NCI-H2029 (cell line): ENCODE measurements around the gene CENPP.

ENCODE experiments used
- DNase-seq: peaks from one replicate; lab custom pipeline; 2025; lab: John Stamatoyannopoulos, UW

CENPP gene

GRCh38 chr9:92598382-92598781, 272.6 kb downstream of the CENPP start:
- no peak for DNase-seq

- DNase-seq: no peak
These were observed 274.2 kb downstream of the CENPP start for GRCh38 chr9:92599938-92600461.

GRCh38 chr9:92600462-92601261, 274.9 kb downstream of the CENPP start:
- no peak for DNase-seq

- DNase-seq: no peak
These were observed 275.7 kb downstream of the CENPP start for GRCh38 chr9:92601451-92601850.

GRCh38 chr9:92602413-92602812, 276.7 kb downstream of the CENPP start:
- DNase-seq: no peak

GRCh38 chr9:92603100-92603499, 277.3 kb downstream of the CENPP start:
- DNase-seq: no peak

GRCh38 chr9:92603990-92604389, 278.2 kb downstream of the CENPP start:
- no peak for DNase-seq

- no peak for DNase-seq
These were observed 279.5 kb downstream of the CENPP start for GRCh38 chr9:92605224-92605623.

GRCh38 chr9:92607088-92607487, 281.3 kb downstream of the CENPP start:
- DNase-seq: peak; percentile 33

- DNase-seq: peak; percentile 89
These were observed 282.0 kb downstream of the CENPP start for GRCh38 chr9:92607773-92608172.

- DNase-seq: no peak
These were observed 282.6 kb downstream of the CENPP start for GRCh38 chr9:92608241-92608908.

- DNase-seq: peak; percentile 86
These were observed 283.2 kb downstream of the CENPP start for GRCh38 chr9:92608909-92609445.

- DNase-seq: no peak
These were observed 285.0 kb downstream of the CENPP start for GRCh38 chr9:92610470-92611420.

GRCh38 chr9:92611621-92612285, 286.0 kb downstream of the CENPP start:
- peak; percentile 24 for DNase-seq

- no peak for DNase-seq
These were observed 286.5 kb downstream of the CENPP start for GRCh38 chr9:92612292-92612691.

GRCh38 chr9:92612816-92613215, 287.1 kb downstream of the CENPP start:
- no peak for DNase-seq

- no peak for DNase-seq
These were observed 287.7 kb downstream of the CENPP start for GRCh38 chr9:92613268-92614122.

GRCh38 chr9:92614123-92614510, 288.4 kb downstream of the CENPP start:
- no peak for DNase-seq

GRCh38 chr9:92614763-92615461, 289.2 kb downstream of the CENPP start:
- DNase-seq: no peak

GRCh38 chr9:92615790-92616189, 290.0 kb downstream of the CENPP start:
- DNase-seq: no peak
